ENCODE measurements around the gene TRIP6.

Gene TRIP6

DNA sequence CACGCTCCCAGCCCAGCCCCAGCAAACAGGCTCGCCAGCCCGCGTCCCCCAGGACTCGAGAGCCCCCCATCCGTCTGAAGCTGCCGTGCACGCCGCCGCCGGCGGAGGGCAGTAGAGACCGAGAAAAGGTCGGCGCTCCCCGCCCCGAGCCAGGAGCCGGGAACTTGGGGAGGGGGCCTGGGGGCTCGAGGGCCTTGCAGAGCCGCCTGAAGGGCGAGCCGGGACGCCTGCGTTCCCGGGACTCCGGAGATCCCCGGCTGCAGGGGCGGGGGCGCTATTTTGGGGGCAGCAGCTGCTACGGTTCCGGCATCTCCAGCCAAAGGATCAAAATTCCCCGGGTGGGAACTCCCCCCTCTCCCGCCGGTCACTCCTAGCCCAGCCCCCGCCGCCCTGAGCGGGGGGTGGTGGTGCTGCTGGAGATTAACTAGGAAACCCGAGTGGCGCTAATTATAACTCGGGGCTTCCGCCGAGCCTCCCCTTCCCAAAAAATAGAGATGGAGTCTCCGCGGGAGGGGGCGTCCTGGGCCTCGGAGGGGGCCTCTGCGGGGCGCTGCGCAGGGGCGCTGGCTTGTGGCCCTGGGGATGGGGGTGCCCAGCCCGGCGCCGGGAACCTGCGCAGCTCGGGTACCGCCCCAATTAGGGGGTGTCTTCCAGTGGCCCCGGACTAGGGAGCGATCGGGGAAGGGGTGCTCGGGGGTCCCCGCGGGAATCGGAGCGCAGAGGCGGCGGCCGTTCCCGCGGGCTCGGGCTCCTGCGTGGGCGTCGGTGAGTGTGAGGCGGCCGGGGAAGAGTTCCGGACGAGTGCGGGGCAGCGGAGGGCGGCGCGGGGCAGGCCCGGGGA is 27.9 kb downstream of the TRIP6 start:
- TF ChIP-seq CTCF (IDR thresholded peaks at IDR 0.05; ENCODE audit: control insufficient read depth, insufficient read depth, low read depth, low read length, missing control alignments), result peak; percentile 88
- peak overlapping the region; percentile 49 for H3K4me3 ChIP-seq (ENCODE audit: control insufficient read depth, low read depth, low read length)
- no peak for DNase-seq (ENCODE audit: low read depth)

- H3K4me3 ChIP-seq (ENCODE audit: control insufficient read depth, low read depth, low read length), result peak within 1 kb of the TSS; percentile 49
Measured at GRCh38 chr7:100895701-100895955, 28.4 kb downstream of the TRIP6 start, which contains the start of gene ACHE. Gene ACHE (minus strand): TSS chr7:100895888. CDS start chr7:100894232, 1,656 bp downstream.

GRCh38 chr7:100895956-100896731 is 29.0 kb downstream of the TRIP6 start:
- TF ChIP-seq CTCF (IDR thresholded peaks at IDR 0.05; ENCODE audit: control insufficient read depth, insufficient read depth, low read depth, low read length, missing control alignments), result no peak
- H3K4me3 ChIP-seq (ENCODE audit: control insufficient read depth, low read depth, low read length), result no peak overlapping the region
- DNase-seq (ENCODE audit: low read depth), result no peak

More at GRCh38 chr7:100895701-100895955, 28.4 kb downstream of the TRIP6 start, which contains the start of gene ACHE:
- no peak for DNase-seq (ENCODE audit: low read depth)
- TF ChIP-seq CTCF (IDR thresholded peaks at IDR 0.05; ENCODE audit: control insufficient read depth, insufficient read depth, low read depth, low read length, missing control alignments), result no peak

- DNase-seq (ENCODE audit: low read depth), result no peak
- peak; percentile 72 for TF ChIP-seq CTCF (IDR thresholded peaks at IDR 0.05; ENCODE audit: control insufficient read depth, insufficient read depth, low read depth, low read length, missing control alignments)
- no peak overlapping the region for H3K4me3 ChIP-seq (ENCODE audit: control insufficient read depth, low read depth, low read length)
Measured at GRCh38 chr7:100896732-100897608, 29.8 kb downstream of the TRIP6 start.

DNA sequence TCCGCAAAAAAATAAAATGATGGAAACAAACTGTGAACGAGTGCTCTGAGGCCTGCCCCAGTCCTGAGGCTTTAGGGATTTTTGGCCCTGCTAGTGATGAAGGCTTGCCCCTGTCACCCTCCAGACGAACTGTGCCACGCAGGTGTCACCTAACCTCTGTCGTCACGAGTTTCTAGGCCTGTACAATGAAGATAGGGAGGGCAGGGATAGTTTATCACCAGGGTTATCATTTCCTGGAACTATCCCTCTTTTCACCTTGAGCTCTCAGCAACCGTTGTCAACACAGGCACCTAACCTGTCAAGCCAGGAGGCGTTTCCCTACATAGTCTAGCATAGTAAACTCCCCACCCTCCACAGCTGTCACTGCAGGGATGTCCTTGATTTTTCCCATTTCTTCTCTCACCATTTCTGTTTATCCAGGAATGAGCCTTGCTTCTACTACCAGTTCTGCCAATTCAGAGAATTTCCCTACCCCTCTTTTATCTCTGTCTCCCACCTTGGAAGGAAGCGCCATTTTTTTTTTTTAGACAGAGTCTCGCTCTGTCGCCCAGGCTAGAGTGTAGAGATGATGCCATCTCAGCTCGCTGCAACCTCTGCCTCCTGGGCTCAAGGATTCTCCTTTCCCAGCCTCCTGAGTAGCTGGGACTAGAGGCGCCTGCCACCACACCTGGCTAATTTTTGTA is 30.7 kb downstream of the TRIP6 start:
- no peak overlapping the region for H3K4me3 ChIP-seq (ENCODE audit: control insufficient read depth, low read depth, low read length)
- DNase-seq (ENCODE audit: low read depth), result no peak
- no peak for TF ChIP-seq CTCF (IDR thresholded peaks at IDR 0.05; ENCODE audit: control insufficient read depth, insufficient read depth, low read depth, low read length, missing control alignments)

DNA sequence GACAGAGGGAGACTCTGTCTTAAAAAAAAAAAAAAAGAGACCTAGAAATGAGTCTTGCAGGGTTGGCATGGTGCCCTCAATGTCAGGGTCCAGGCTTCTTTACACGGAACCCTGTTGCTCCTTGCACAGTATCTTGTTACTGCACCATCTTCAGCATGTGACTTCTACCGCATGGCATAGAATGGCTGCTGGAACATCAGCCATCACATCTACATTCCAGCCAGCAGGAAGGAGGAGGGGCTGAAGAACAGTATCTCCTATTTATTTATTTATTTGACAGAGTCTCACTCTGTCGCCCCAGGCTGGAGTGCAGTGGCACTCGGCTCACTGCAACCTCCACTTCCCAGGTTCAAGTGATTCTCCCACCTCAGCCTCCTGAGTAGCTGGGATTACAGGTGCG is 32.2 kb downstream of the TRIP6 start:
- TF ChIP-seq CTCF (IDR thresholded peaks at IDR 0.05; ENCODE audit: control insufficient read depth, insufficient read depth, low read depth, low read length, missing control alignments), result no peak
- DNase-seq (ENCODE audit: low read depth), result no peak
- H3K4me3 ChIP-seq (ENCODE audit: control insufficient read depth, low read depth, low read length), result no peak overlapping the region

Measured in AG09309 (cell line).